Sigmoid colon (tissue), 7 donors: ENCODE data around the gene DES. TPM values are rescaled to one million over a fixed set of nuclear protein-coding genes. Genes with fewer than 3 reads are reported as not detected.

ENCODE experiments used
- DNase-seq: peaks from one replicate; pipeline ENCODE4 v3.0.0-alpha.2; 2019
- H3K27ac ChIP-seq, 4 donors: fragments of 200-600 bp; sonication (generic); one replicate each; pipeline ENCODE4 v1.5.1; 2016 to 2019; ENCODE audit warnings: mild to moderate bottlenecking in 1 of 4
- H3K27me3 ChIP-seq, 3 donors: fragments of 200-600 bp; sonication (generic); one replicate each; pipeline ENCODE4 v1.5.1; 2019; ENCODE audit warnings: mild to moderate bottlenecking in 1 of 3
- H3K36me3 ChIP-seq, 4 donors: fragments of 200-600 bp; sonication (generic); one replicate each; pipeline ENCODE4 v1.5.1; 2016 to 2019
- H3K4me1 ChIP-seq, 4 donors: fragments of 200-600 bp; sonication (generic); one replicate each; pipeline ENCODE4 v1.5.1; 2017 to 2019
- H3K4me3 ChIP-seq, 4 donors: fragments of 200-600 bp; sonication (generic); one replicate each; pipeline ENCODE4 v1.5.1; 2017 to 2019; ENCODE audit warnings: mild to moderate bottlenecking in 2 of 4, moderate library complexity in 1 of 4
- H3K9me3 ChIP-seq, 4 donors: fragments of 200-600 bp in 3 of 4; sonication (generic) in 3 of 4; one replicate each; pipeline versions ENCODE4 v1.5.1 to v1.6.1; 2013 to 2019
- CTCF ChIP-seq, 4 experiments: fragments of 450-650 bp in 3 of 4; fragments of 200-600 bp in 1 of 4; IDR thresholded peaks; one replicate each; pipeline ENCODE4 v1.5.1; 2016 to 2019; ENCODE audit warnings: antibody characterized with exemption in 4 of 4, mild to moderate bottlenecking in 3 of 4, moderate library complexity in 2 of 4
- EP300 ChIP-seq, 4 donors: sonication (generic); formaldehyde crosslinking; IDR thresholded peaks; one replicate each; pipeline ENCODE4 v1.6.1; 2017; ENCODE audit warnings: antibody characterized with exemption in 4 of 4
- POLR2A ChIP-seq, 2 donors: fragments of 450-650 bp; IDR thresholded peaks; one replicate each; pipeline ENCODE4 v1.6.1; 2016; ENCODE audit warnings: antibody characterized with exemption in 2 of 2, mild to moderate bottlenecking in 2 of 2, moderate library complexity in 2 of 2
- POLR2AphosphoS5 ChIP-seq, 4 donors: sonication (generic); formaldehyde crosslinking; IDR thresholded peaks; one replicate each; pipeline ENCODE4 v1.6.1; 2017; ENCODE audit warnings: antibody characterized with exemption in 4 of 4
- WGBS, 2 donors: extraction: QIAGEN DNeasy Blood & Tissue Kit; methylation state at CpG; one replicate each; pipeline ENCODE4 v1.1.7; 2013; 5-methylcytosine and 5-hydroxymethylcytosine counted together
- intact Hi-C: fragments of 100-400 bp; cut with DNase I; formaldehyde crosslinking; loops from one replicate; pipeline ENCODE4 v1.15.1; 2023
- polyA plus RNA-seq, 3 donors: library from polyadenylated mRNA; stranded (reverse); fragments of 200-250 nt; gene quantifications; one replicate each; pipeline ENCODE4 v1.2.3, GENCODE V29; 2013
- total RNA-seq, 4 donors: library from RNA; depleted of rRNA; stranded (reverse); fragments of >200 nt; gene quantifications; one replicate each; pipeline ENCODE4 v1.1.0, GENCODE V29; 2016
- donor health status: healthy with polysubstance abuse.
- donor health status: Bipolar disorder and iron deficiency.
- donor health status: healthy.

The DES gene
- total and polyA plus RNA-seq, 7 donors = 35.1 to 30,562 (median 7,366) TPM

GRCh38 chr2:219426534-219427136 is 8.5 kb downstream of the DES start:
- DNase-seq = peak; percentile 68
- Histone ChIP-seq H3K27ac (peak overlapping the region; percentile 94 to 99 (median 98)), H3K9me3 (no peaks in the 10 kb centered on the region), H3K27me3 (no peaks in the 10 kb centered on the region), H3K36me3 (peaks cover 22 to 50% (median 42%) of the 10 kb centered on the region in 4 donors), H3K4me1 (peaks cover 0 to 46% (median 19%) of the 10 kb centered on the region in 4 donors), H3K4me3 (peak overlapping the region in 1 of 4 donors; percentile 90)
- TF ChIP-seq POLR2AphosphoS5 (IDR thresholded peaks at IDR 0.05) = peak; percentile 34 to 47 (median 38)
- no peak for TF ChIP-seq EP300 (IDR thresholded peaks at IDR 0.05)
- WGBS, 2 donors = 86 to 88% methylated on average over 7 of the region's 7 CpGs
- intact Hi-C loops = no loop called here

GRCh38 chr2:219428469-219428868 is 10.3 kb downstream of the DES start:
- no peak for DNase-seq
- Histone ChIP-seq H3K4me3 (no peak overlapping the region), H3K36me3 (peaks cover 18 to 32% (median 25%) of the 10 kb centered on the region in 4 donors), H3K27ac (peak overlapping the region; percentile 94 to 99 (median 98)), H3K9me3 (no peaks in the 10 kb centered on the region), H3K27me3 (no peaks in the 10 kb centered on the region), H3K4me1 (peaks cover 0 to 44% (median 22%) of the 10 kb centered on the region in 4 donors)
- intact Hi-C loops = no loop called here
- TF ChIP-seq CTCF (IDR thresholded peaks at IDR 0.05) (no peak), POLR2AphosphoS5 (IDR thresholded peaks at IDR 0.05) (peak; percentile 49 to 72 (median 65))

GRCh38 chr2:219429958-219430606 is 11.9 kb downstream of the DES start:
- DNase-seq = peak; percentile 73
- no peaks in the 10 kb centered on the region for H3K9me3 ChIP-seq
- H3K4me3 ChIP-seq = no peak overlapping the region
- TF ChIP-seq POLR2A (IDR thresholded peaks at IDR 0.05) (peak; percentile 31 to 41), POLR2AphosphoS5 (IDR thresholded peaks at IDR 0.05) (peak; percentile 85 to 90 (median 88)), CTCF (IDR thresholded peaks at IDR 0.05) (no peak), EP300 (IDR thresholded peaks at IDR 0.05) (no peak)
- WGBS, 2 donors = 90 to 93% methylated on average over 7 of the region's 7 CpGs
- intact Hi-C loops = no loop called here
- H3K36me3 ChIP-seq = peaks cover 13 to 18% (median 15%) of the 10 kb centered on the region in 4 donors
- peak overlapping the region; percentile 96 to 99 (median 99) for H3K27ac ChIP-seq
- peaks cover 0 to 38% (median 28%) of the 10 kb centered on the region in 4 donors for H3K4me1 ChIP-seq
- H3K27me3 ChIP-seq = peaks cover 0 to 6% (median 6%) of the 10 kb centered on the region in 3 donors

- no peak overlapping the region for H3K4me3 ChIP-seq
- 50 to 63% methylated on average over 9 of the region's 9 CpGs for WGBS, 2 donors
- H3K9me3 ChIP-seq = no peaks in the 10 kb centered on the region
- peaks cover 0 to 39% (median 35%) of the 10 kb centered on the region in 4 donors for H3K4me1 ChIP-seq
- peak; percentile 82 for DNase-seq
- H3K27ac ChIP-seq = peak overlapping the region; percentile 96 to 99 (median 99)
- intact Hi-C loops = no loop called here
- peaks cover 0 to 13% (median 9%) of the 10 kb centered on the region in 3 donors for H3K27me3 ChIP-seq
- H3K36me3 ChIP-seq = peaks cover 5 to 10% (median 7%) of the 10 kb centered on the region in 4 donors
- no peak for TF ChIP-seq POLR2A (IDR thresholded peaks at IDR 0.05)
- peak; percentile 42 to 96 (median 74) for TF ChIP-seq POLR2AphosphoS5 (IDR thresholded peaks at IDR 0.05)
These were observed 12.7 kb downstream of the DES start for GRCh38 chr2:219430633-219431615.

- intact Hi-C loops = loop anchor here (1.0 kb wide), 1 partner anchor 28 kb away; no protein-coding TSS in a partner anchor
- H3K27me3 ChIP-seq = peaks cover 0 to 13% (median 9%) of the 10 kb centered on the region in 3 donors
- 69 to 74% methylated on average over 16 of the region's 16 CpGs for WGBS, 2 donors
- TF ChIP-seq POLR2AphosphoS5 (IDR thresholded peaks at IDR 0.05) = peak; percentile 81 to 86 (median 84)
- peak in 1 of 2 donors; percentile 49 for TF ChIP-seq POLR2A (IDR thresholded peaks at IDR 0.05)
- TF ChIP-seq EP300 (IDR thresholded peaks at IDR 0.05) = peak; percentile 30 to 94 (median 74)
- TF ChIP-seq CTCF (IDR thresholded peaks at IDR 0.05) = peak; percentile 63 to 87 (median 80)
- H3K4me3 ChIP-seq = peak overlapping the region; percentile 19 to 53 (median 46)
- peaks cover 0 to 65% (median 63%) of the 10 kb centered on the region in 4 donors for H3K4me1 ChIP-seq
- no peaks in the 10 kb centered on the region for H3K36me3 ChIP-seq
- DNase-seq = peak; percentile 94
- peak overlapping the region; percentile 96 to 99 (median 99) for H3K27ac ChIP-seq
- H3K9me3 ChIP-seq = no peaks in the 10 kb centered on the region
These were observed 15.7 kb downstream of the DES start for GRCh38 chr2:219433666-219434467.
